Stimulated activated CD4-positive, alpha-beta T cell treated with anti-CD3 and anti-CD28 coated beads, Interleukin-1b, Interleukin-23, amount 100 ng/mL, for 1 hour (primary cell): ENCODE data around the gene KCNH2.

Source experiments
- DNase-seq, 2 donors: peaks; one replicate each; pipeline ENCODE4 v3.0.0-alpha.2; 2020; ENCODE audit warnings: low read depth in 2 of 2

Gene KCNH2

DNA sequence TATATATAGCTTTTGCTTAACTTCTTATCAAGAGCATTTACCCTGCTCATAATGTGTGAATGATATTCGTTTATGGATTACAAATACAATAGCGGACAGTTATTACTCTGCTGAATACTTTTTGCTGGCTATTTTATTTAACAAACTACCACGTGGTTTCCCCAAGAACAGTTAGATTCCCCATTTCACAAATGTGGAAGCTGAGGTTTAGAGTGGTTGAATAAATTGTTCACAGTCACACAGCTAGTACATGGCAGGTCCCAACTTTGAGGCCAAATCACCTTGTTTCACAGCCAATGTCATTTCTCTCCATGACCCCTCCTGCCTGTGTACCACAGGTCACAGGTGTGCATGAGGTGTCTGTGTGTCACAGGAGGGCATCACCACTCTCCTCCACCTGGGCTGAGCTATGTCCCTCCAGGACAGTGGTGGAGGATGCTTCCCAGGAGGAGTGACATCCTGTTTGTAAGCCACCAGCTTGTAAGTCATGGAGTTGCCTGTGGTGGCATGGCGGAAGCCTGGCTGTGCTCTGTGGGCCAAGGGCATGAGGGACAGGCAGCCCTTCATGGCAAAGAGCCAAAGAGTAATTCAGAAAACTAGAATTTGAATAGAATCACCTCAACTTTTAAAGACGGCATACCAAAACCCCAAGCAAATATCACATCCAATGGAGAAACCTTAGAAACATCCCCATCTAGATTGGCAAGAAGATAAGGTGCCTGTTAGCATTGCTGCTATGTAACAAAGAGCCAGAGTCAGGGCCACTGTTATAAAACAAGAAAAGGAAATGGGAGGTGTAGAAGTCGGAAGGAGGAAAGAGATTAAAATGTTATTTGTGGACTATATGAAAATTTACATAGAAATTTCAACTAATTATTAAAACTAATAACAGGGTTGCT lies 73.9 kb downstream of the KCNH2 start:
- DNase-seq, result no peak

DNA sequence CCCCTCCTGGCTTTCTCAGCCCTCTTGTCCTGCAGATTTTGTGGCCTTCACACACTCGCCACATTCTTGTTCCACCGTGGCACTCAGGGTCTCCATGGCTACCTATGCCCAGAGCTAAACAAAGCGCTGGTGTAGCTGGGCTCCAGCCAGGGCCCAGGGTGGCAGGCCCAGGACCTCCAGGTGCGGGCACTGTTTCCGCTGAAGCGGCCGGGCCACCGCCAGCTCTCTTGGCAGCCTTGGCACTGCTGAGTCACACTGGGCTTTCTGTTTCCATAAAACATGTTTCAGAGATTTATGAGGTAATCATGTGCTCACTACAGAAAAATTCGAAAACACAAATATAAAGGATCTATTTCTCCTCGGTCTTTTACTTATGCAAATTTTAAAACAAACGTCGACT lies 74.5 kb downstream of the KCNH2 start:
- no peak for DNase-seq

DNA sequence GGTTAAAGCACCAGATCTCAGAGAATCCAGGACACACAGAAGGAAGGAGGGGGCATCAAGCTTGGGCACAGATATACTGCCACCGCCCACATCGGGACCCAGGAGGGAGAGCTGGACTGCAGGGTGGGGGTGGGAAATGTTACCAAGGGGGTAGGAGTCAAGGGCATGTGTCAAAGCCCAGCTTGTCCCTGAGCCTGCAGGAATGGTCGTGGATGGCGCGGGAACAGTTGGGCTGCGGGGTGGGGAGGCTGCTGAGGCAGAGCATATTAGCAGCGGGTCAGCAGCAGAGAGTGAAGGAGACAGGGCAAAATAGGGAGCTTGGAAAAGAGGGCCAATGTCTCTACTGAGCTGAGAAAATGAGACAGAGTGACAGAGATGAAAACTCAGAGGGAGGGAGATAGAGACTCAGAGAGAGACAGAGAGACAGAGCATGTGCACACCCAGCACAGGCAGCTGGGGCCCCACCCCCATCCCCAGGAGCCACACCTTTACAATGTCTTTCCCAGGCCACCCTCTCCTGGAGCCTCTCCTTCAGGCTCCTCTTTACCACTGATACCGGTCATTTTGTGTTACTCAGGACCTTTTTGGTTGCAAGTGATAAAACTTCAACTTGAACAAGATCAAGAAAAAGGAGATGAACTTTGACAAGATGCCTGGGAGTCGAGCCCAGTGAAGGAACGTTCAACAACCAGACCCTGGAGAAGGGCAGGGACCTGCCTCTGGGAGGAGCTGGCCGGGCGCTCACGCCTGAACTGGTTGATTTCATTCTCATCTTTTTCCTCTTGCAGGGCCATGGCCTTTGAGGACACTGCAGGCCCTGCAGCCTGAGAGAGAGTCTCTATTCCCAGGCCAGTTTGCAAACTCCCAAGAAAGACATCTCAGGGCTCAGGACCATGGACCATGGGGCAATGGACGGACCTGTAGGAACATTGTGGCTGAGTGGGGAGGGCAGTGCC lies 75.8 kb downstream of the KCNH2 start:
- no peak for DNase-seq

DNA sequence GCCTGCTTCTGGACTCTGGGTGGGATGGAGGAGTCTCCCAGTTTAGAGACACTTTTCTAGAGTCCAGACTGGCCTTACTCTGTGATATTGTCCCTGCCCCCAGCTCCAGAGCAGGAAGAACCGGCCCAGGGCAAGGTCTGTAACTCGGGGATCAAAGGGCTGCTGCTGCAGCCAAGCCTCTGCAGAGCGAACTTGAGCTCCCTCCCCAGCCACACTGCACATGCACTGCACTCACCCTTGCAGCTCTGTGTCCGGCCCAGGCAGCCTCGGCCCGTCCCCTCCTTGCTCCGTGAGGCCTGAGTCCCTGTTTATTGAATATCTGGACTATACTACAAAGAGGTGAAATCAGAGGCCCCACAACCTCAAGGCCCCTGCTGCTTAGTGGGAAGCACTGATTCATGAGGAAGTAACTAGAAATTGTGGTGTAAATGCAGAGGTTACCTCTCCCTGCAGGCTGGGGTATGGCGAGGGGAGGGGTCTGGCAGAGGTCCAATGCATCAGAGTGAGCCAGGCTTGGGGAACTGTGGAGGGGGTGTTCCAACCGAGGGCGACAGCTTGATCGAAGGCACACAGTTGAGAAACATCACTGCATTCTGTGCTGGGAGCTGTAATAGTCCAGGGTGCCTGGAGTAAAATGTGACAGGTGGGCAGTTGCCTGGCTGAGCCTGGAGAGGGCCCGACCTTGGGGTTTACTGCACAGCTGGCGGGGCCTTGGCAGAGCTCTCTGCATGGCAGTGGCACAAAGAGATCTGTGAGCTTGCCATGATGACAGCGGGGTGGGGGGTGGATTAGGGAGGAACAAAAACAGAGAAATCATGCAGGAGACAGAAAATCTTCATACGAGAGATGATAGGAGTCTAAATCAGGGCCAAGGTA lies 76.7 kb downstream of the KCNH2 start:
- DNase-seq, result no peak

DNA sequence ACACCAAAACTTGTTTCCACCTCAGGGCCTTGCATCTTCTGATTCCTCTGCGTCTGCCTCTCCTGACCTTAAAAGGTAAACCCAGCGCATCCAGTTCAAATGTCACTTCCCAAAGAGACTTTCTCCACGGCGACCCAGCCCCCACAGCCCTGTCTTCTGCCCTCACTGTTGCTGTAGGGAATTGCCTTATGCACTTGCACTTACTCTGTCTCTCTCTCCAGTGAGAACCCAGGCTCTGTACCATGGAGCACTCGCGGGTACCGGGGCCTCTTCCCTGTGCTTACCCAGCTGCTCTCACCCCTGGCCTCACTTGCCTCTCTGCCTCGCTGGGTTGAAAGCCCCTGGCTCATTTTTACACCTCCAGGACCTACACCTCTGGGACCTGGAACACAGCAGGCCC lies 77.4 kb downstream of the KCNH2 start:
- no peak for DNase-seq

DNA sequence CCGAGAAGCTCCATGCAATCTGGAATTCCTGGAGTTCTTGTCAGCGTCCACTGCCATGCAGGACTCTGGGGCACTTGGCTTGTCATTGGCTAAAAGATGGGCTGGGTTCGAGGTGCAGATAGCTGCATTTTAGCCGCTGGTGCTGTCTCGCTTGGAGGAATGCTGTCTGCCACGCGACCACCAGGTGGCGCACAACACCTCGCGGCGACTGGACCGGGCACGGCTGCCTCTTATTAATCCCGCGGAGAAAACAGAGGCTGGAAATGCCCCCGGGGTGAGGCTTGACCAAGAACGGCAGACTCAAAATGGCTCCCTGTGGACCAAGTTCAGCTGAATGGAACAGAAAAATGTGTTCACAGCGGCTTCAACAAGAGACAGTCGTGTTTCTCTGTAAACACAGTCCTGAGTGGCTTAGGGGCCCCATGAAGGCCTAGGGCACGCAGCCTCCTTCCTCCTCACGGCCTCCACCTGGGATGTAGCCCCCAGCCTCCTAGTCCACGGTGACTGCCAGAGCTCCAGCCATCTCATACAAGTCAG lies 79.6 kb downstream of the KCNH2 start:
- DNase-seq, result peak; percentile 55 to 64

DNA sequence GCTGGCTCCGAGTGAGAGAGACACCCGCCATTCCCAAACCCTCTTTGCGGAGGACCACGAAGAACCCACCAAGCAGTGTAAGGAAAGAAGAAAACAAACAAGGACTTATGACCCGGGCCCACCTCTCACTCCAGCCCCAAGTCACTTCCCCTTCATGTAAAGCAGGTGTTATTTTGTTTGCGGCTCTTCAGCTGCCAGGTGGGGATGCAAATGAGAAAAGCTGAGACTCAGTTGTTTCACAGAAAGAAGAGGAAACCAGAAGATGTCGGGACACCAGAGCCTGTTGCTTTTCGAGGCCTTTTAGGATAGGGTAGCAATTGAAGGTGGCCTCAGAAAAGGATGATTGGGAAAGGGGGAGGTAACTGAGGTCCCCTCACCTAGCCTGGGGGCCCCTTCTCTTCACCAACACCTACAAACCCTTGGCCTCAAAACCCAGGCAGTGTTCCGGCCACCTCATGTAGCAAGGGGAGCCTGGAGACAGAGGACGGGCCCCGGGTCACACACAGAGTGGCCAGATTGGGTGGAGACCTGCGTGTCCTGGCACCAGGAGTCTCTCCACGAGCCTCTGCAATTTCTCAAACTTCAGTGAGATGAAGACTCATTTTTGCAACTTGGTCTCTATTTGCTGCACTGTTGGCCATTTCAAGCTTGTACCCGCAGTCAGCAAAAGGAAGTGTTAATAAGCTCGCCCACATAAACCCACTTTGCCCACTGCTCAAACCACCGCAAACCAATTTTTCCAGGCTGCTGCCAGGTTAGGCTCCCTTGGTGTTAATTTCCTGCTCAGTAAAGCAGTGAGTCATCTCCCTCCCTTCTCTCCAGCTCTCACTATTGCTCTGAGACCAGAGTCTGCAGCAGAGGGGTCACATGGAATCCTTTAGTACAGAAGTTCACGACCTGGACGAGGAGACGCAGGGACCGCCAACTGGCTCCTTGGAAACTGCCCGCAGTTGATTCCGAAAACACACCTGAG lies 80.3 kb downstream of the KCNH2 start:
- no peak for DNase-seq

DNA sequence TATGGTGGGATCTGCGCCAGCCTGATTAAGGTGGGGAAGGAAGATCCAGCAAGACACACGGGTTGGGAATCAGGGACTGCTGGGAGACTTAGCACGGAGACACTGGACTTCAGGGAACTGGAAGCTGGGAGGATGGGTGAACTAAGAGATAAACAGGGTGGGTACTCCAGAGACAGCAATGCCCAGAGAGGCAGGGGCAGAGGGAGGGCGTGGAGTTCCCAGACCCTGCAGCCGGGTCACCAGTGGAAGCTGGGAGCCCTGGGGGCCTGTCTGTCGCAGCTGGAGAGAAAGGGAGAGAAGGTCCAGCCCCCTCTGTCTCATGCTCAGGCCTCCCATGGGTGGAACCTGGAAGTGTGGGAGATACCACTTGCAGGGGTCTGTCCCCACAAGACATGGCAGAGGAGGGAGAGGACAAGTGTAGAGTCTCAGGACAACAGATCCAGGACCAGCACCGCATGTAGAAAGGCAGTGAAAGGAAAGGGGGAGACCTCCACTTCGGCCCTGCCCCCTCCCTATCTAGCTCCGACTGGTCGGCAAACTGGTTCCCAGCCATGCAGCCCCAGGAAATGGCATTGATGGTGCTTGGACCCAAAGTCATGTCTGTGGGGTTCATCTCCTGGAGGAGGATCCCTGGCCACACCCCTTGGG lies 81.4 kb downstream of the KCNH2 start:
- no peak for DNase-seq

DNA sequence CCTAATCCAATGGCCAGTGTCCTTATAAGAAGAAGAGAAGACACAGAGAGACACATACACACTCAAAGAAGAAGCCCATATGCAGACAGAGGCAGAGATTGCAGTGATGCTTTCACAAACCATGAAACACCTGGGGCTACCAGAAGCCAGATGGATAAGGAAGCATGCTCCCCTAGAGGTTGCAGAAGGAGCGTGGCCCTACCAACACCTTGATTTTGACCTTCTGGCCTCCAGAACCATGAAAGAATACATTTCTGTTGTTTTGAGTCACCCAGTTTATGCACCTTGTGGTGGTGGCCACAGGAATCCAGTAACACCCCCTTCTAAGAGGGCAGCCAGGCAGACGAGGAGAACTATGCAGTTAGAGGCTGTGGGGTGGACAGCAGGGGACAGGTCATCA lies 82.3 kb downstream of the KCNH2 start:
- DNase-seq, result no peak
